NK-92 treated with Interleukin-12 subunit alpha and Interleukin-12 subunit beta, amount 100 ng/mL, for 24 hours (cell line): ENCODE data around the gene WDR86.

ENCODE experiments used
- DNase-seq: peaks from one replicate; lab custom pipeline; 2025; lab: John Stamatoyannopoulos, UW

The WDR86 gene, protein sequence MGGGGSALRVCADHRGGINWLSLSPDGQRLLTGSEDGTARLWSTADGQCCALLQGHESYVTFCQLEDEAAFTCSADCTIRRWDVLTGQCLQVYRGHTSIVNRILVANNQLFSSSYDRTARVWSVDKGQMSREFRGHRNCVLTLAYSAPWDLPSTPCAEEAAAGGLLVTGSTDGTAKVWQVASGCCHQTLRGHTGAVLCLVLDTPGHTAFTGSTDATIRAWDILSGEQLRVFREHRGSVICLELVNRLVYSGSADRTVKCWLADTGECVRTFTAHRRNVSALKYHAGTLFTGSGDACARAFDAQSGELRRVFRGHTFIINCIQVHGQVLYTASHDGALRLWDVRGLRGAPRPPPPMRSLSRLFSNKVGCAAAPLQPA

DNA sequence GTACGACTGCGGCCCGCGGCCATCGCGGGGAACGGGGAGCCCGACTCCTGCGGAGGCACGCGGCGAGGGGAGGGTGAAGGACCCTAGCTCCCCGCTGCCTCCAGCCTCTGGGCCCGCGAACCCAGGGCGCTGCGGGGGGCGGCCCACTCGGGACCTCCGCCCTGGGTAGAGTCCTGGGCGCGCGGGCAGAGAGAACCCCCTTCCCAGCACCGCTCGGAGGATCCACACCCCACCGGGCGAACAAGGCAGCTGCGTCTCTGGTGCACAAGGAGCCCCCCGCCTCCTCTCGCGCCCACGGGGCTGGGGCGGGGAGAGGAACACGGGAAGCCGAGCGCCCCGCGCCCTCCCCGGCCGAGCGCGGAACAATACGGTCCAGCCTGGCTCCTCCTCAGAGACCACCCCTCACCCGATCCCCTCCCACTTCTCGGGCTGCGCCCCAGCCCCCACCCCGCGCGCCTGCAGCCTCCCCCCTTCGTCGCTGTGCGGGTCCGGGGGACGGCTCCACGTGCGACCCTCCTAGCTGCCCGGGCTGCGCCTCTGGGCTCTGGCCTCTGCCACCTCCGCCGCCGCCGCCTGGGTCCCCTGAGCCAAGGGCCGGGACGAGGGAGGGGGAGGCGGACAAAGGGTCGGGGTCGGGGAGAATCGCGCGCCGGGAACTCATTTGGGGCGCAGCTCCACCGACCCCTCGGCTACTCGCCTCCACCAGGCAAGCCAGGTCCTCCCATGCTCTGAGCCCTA lies at the start of gene WDR86:
TSS of gene WDR86 (minus strand) at position 372 of the 738 bp plus-strand sequence. CDS start 449 bp downstream, outside the sequence.
- DNase-seq: no peak

DNA sequence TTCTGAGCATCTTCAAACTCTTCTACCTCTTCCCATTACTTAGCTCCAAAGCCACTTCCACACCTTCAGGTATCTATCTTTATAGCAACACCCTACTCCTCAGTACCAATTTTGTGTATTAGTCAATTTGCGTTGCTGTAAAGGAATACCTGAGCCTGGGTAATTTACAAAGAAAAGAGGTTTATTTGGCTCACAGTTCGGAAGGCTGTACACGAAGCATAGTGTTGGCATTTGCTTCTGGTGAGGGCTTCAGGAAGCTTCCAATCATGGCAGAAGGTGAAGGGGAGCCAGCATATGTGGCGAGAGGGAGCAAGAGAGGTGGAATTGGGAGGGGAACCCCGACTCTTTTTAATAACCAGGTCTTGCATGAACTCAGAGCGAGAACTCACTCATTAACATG lies 47.7 kb upstream of the WDR86 start:
- DNase-seq: no peak

DNA sequence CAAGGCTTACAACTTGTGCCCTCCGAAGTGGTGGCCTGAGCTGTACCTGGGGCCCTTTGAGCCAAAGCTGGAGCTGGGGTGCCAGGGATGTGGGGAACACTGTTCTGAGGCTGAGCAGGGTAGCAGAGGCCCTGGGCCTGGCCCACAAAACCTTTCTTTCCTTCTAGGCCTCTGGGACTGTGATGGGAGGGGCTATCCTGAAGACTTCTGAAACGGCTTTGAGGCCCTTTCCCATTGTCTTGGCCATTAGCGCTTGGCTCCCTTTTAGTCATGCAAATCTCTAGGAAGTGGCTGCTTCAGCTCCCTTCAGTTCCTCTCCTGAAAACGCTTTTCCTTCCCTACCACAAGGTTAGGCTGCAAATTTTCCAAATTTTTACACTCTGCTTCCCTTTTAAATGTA lies 46.9 kb upstream of the WDR86 start:
- DNase-seq: no peak

DNA sequence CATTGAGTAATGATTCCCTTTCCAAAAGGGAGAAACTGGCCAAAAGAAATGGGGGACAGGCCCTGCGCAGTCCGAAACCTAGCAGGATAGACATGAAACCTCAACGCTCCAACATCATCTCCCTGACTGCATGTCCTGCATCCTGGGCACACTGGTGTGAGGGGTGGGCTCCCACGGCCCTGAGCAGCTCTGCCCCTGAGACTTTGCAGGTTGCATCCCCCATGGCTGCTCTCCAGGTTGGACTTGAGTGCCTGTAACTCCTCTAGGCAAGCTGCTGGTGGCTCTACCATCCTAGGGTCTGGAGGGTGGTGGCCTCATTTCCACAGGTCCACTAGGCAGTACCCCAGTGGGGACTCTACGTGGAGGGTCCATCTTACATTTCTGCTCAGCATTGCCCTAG lies 46.4 kb upstream of the WDR86 start:
- no peak for DNase-seq

GRCh38 chr7:151455690-151456089 lies 45.9 kb upstream of the WDR86 start:
- no peak for DNase-seq

- DNase-seq: no peak
These were observed 45.2 kb upstream of the WDR86 start for GRCh38 chr7:151454932-151455530.

- no peak for DNase-seq
These were observed 44.5 kb upstream of the WDR86 start for GRCh38 chr7:151454305-151454704.

GRCh38 chr7:151453326-151453791 lies 43.5 kb upstream of the WDR86 start:
- DNase-seq: no peak

DNA sequence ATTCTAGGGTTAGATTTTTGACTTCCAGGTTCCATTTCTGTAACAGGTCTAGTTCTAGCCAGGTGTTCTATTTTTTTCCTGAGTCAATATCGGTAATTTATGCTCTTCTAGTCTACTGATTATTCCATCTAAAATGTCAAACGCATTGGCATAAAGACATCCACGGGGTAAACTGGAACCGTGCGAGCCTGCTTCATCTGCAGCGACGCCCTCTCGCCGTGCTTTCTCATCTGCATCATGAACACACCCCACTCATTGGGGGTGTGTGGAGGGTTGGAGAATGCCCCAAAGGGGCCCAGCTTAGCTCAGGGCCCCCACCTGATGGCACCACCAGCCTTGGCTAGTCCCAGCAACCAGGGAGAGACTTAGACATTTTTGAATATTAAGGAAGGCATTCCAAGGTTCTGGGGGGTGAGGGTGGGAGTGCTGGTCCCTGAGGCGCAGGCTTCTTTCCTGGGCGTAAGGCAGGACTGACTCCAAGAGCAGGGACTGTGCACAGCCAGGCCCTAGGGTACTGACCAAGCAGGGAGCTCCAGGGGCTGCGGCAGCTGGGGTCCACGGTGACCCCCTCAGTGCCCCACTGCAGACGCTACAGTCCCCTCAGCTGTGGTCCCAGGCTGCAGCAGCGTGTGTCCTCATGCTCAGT lies 43.0 kb upstream of the WDR86 start:
- no peak for DNase-seq

GRCh38 chr7:151451626-151452571 lies 42.1 kb upstream of the WDR86 start:
- DNase-seq: no peak

- no peak for DNase-seq
These were observed 41.3 kb upstream of the WDR86 start for GRCh38 chr7:151451156-151451555.

- no peak for DNase-seq
These were observed 40.2 kb upstream of the WDR86 start for GRCh38 chr7:151449990-151450389.

DNA sequence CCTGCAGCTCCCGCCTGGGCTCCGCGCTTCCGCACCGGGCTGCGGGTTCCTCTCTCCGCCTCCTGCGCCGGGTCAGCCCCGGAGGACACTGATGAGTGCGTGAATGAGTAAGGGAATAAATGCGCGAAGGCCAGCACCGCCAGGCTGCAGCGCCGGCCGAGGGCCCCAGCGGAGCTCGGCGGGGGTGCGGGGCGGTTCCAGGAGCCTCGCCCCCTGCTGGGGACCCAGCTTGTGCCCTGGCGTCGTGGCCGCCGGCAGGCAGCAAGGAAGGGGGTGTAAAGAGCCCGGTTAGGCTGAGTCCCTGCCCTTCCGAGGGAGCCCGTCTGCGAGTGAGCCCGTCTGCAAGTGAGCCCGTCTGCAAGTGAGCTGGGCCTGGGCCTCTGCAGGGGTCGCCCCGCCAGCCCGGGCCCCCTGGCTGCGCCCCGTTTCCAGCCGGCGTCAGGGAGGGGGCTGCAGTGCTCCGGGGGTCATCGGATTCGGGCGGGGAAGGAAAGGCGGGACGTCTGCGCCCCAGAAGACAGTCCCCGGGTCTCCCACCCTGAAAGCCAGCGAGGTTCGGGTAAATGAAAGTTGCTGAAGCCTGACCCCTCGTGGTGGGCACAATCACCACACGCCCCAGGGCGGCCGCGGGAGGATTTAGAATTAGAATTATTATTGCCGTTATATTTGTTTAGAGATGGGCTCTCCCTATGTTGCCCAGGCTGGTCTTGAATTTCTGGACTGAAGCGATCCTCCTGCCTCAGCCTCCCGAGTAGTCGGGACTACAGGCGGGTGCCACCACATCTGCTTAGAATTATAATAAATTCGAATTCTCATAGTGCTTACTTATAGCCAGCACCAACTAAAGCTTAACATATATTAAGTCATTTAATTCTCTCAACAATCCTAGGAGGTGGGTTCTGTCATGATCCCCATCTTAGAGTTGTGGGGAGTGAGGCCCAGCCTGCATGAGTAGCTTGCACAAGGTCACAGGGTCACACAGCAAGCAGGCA lies 38.7 kb upstream of the WDR86 start:
- DNase-seq: no peak

GRCh38 chr7:151447901-151448260 lies 38.0 kb upstream of the WDR86 start:
- DNase-seq: no peak

- DNase-seq: no peak
These were observed 37.5 kb upstream of the WDR86 start for GRCh38 chr7:151447312-151447711.

DNA sequence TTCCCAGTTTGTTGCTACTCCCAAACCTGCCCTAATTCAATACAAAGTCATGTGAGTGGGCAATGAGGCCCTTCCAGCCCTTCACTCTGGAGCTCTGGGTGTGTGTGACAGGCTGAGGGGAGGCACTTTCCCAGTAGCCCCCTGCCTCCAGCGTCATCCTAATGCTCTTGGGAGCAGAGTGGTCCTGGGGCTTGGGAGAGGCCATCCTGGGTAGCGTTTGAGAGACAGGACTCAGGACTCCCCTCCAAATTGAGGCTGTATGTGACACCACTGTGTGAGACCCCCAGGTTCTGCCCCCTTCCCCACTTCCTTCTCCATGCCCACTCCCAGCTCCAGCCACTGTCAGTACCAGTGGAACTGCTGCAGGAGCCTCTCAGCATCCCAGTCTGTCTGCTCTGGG lies 36.6 kb upstream of the WDR86 start:
- no peak for DNase-seq

- DNase-seq: no peak
These were observed 34.8 kb upstream of the WDR86 start for GRCh38 chr7:151444632-151445031.

DNA sequence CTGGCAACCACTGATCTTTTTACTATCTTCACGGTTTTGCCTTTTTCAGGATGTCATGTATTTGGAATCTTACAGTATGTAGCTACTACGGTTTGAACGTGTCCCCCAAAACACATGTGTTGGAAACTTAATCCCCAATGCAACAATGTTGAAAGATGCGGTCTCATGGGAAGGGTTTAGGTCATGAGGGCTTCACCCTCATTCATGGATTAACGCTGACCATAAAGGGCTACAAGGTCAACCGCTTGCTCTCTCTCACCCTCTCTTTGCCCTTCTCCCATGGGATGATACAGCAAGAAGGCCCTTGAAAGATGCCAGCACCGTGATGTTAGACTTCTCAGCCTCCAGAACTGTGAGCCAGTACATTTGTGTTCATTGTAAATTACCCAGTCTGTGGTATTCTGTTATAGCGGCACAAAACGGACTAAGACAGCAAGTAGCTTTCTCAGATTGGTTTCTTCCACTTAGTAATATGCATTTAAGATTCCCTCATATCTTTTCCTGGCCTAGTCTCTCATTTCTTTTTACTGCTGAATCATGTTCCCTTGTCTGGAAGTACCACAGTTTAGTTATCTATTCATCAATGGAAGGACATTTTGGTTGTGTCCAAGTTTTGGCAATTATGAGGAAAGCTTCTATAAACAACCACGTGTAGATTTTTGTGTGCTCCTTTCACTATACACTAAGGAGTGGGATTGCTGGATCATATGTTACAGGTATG lies 33.1 kb upstream of the WDR86 start:
- DNase-seq: no peak

- DNase-seq: no peak
These were observed 31.1 kb upstream of the WDR86 start for GRCh38 chr7:151440799-151441445.
